ENCODE measurements around the gene OR11A1. TPM values are rescaled to one million over a fixed set of nuclear protein-coding genes. Genes with fewer than 3 reads are reported as not detected.

OR11A1 gene
- total RNA-seq, 4 donors from 2014 or later: not detected

DNA sequence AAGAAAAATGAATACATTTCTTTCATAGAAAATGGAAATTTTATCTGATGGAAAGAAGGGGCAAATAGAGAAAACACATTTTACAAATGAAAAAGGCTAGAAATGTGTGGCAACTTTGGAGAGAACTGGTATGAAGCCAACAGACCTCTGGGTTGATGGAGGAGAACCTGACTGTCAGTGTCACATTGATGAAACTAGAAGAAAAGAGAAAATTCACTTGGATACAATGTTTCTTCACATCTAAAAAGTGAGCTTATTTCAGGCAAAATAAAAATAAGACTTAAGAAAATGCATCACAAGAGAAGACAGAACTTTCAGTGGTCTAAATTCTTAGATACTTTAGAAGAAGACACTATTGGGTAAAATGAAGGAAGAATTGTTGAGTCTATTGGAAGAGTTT is 61.5 kb downstream of the OR11A1 start, which contains the start of gene OR12D2:
Gene OR12D2, plus strand, starts transcription at position 301 of the 400 bp plus-strand sequence. CDS start 1,069 bp downstream, outside the sequence.
- DNase-seq: no peak
- Histone ChIP-seq H3K27me3 (no peaks in the 10 kb centered on the region), H3K36me3 (no peaks in the 10 kb centered on the region), H3K4me3 (no peak within 1 kb of the TSS), H3K4me1 (no peaks in the 10 kb centered on the region), H3K27ac (no peak within 1 kb of the TSS), H3K9me3 (no peaks in the 10 kb centered on the region)
- no peak for TF ChIP-seq POLR2A (IDR thresholded peaks at IDR 0.05)
- TF ChIP-seq, protein P1, sequence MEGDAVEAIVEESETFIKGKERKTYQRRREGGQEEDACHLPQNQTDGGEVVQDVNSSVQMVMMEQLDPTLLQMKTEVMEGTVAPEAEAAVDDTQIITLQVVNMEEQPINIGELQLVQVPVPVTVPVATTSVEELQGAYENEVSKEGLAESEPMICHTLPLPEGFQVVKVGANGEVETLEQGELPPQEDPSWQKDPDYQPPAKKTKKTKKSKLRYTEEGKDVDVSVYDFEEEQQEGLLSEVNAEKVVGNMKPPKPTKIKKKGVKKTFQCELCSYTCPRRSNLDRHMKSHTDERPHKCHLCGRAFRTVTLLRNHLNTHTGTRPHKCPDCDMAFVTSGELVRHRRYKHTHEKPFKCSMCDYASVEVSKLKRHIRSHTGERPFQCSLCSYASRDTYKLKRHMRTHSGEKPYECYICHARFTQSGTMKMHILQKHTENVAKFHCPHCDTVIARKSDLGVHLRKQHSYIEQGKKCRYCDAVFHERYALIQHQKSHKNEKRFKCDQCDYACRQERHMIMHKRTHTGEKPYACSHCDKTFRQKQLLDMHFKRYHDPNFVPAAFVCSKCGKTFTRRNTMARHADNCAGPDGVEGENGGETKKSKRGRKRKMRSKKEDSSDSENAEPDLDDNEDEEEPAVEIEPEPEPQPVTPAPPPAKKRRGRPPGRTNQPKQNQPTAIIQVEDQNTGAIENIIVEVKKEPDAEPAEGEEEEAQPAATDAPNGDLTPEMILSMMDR (IDR thresholded peaks at IDR 0.05): no peak
- intact Hi-C loops (cut with DNase I; ENCODE audit: low total_unique reads): no loop called here

DNA sequence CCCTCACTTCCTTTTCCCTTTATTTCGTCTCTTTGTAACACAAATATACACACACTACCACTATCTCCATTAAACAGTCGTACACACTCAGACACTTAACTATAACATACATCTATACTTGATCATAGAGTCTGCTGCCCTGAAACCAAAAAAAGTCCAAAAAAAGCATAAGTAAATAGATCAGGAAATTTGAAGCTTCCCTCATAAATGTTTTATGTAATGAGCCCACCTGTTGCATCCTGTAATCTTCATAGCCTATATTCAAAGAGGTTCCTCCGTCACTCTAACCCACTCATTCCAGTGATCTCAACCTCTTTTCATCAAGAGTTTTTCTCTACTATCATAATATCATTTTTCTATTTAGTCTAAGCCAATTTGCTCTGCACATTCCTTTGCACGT is 68.3 kb downstream of the OR11A1 start:
- no peak for TF ChIP-seq POLR2A (IDR thresholded peaks at IDR 0.05)
- TF ChIP-seq, protein P1 (IDR thresholded peaks at IDR 0.05): no peak
- H3K4me1 ChIP-seq: no peaks in the 10 kb centered on the region
- H3K27me3 ChIP-seq: no peaks in the 10 kb centered on the region
- H3K4me3 ChIP-seq: no peak overlapping the region
- H3K27ac ChIP-seq: no peak overlapping the region
- intact Hi-C loops (cut with DNase I; ENCODE audit: low total_unique reads): no loop called here
- no peaks in the 10 kb centered on the region for H3K9me3 ChIP-seq
- H3K36me3 ChIP-seq: no peaks in the 10 kb centered on the region
- no peak for DNase-seq

DNA sequence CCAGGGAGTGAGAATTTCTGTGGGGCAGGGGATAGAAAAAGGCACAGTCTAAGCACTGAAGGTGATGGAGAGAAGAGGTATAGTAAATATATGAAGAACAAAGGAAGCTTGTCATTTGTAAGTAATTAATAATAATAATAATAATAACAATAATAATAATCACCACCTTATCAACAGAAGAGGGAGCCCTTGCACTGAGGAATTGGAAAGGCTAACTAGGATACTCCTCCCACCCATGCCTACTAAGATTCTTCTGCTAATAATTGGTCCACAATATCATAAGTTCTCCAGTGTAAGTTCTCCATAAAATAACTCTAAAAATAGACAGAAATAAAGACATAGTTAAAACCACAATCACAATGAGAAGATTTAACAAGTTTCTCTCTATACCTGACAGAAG is 80.9 kb downstream of the OR11A1 start:
- intact Hi-C loops (cut with DNase I; ENCODE audit: low total_unique reads): no loop called here
- Histone ChIP-seq H3K36me3 (no peaks in the 10 kb centered on the region), H3K27ac (no peak overlapping the region), H3K27me3 (no peaks in the 10 kb centered on the region), H3K4me3 (no peak overlapping the region), H3K9me3 (no peaks in the 10 kb centered on the region), H3K4me1 (no peaks in the 10 kb centered on the region)
- TF ChIP-seq POLR2A (IDR thresholded peaks at IDR 0.05): no peak
- TF ChIP-seq, protein P1 (IDR thresholded peaks at IDR 0.05): no peak
- DNase-seq: no peak

Other genes starting within 250 kb of the OR11A1 start
- not detected for gene OR14J1, start 155.4 kb downstream of the OR11A1 start, total RNA-seq
- gene OR5V1, start 88.2 kb downstream of the OR11A1 start, total RNA-seq: not detected
- gene OR12D3, start 81.8 kb downstream of the OR11A1 start, total RNA-seq: not detected
- not detected for gene OR12D2, start 61.4 kb downstream of the OR11A1 start, total RNA-seq
- gene OR12D1, start 42.1 kb downstream of the OR11A1 start, total RNA-seq: not detected
- gene OR10C1, start 17.8 kb downstream of the OR11A1 start, total RNA-seq: not detected
- gene OR2H1, start 84 bp upstream of the OR11A1 start, total RNA-seq: not detected
- gene MAS1L, start 30.9 kb upstream of the OR11A1 start, total RNA-seq: under 1 TPM in 2 of 4 donors, not detected in 2; 0.37 to 0.48 TPM
- under 1 TPM in 1 of 4 donors, not detected in 3; 0.41 TPM for gene UBD, start 102.7 kb upstream of the OR11A1 start, total RNA-seq
- not detected for gene OR2H2, start 128.1 kb upstream of the OR11A1 start, total RNA-seq
- gene GABBR1, start 176.1 kb upstream of the OR11A1 start, total RNA-seq: 100 to 1,000 TPM in 1 of 4 donors, 10 to 100 TPM in 3; 29.4 to 184 (median 44.6) TPM
- gene MOG, start 200.0 kb upstream of the OR11A1 start, total RNA-seq: not detected
- gene ZFP57, start 224.1 kb upstream of the OR11A1 start, total RNA-seq: under 1 TPM in 1 of 4 donors, not detected in 3; 0.24 TPM